Measurements from ENCODE around the gene DDX10.

- TF ChIP-seq CTCF (IDR thresholded peaks at IDR 0.05; ENCODE audit: borderline replicate concordance, extremely low read depth, low read length, poor library complexity, severe bottlenecking): no peak
- TF ChIP-seq EZH2 (IDR thresholded peaks at IDR 0.05; ENCODE audit: borderline replicate concordance, low read depth, low read length, severe bottlenecking): no peak
These were observed 181.1 kb downstream of the DDX10 start for GRCh38 chr11:108846009-108846408.
